GM23248 (cell line): ENCODE data around the gene TULP4.

Experiments
- EZH2 ChIP-seq: fragments of 200-600 bp; sonication (generic); IDR thresholded peaks from 2 replicates; pipeline ENCODE4 v1.6.1; 2018; ENCODE audit warnings: antibody characterized with exemption, mild to moderate bottlenecking; ENCODE audit not compliant: insufficient read depth, poor library complexity, severe bottlenecking
- EZH2phosphoT487 ChIP-seq: fragments of 200-600 bp; sonication (generic); IDR thresholded peaks from 2 replicates; pipeline ENCODE4 v1.6.1; 2018; ENCODE audit warnings: antibody characterized with exemption, moderate library complexity, mild to moderate bottlenecking, low read depth; ENCODE audit not compliant: insufficient read depth

DNA sequence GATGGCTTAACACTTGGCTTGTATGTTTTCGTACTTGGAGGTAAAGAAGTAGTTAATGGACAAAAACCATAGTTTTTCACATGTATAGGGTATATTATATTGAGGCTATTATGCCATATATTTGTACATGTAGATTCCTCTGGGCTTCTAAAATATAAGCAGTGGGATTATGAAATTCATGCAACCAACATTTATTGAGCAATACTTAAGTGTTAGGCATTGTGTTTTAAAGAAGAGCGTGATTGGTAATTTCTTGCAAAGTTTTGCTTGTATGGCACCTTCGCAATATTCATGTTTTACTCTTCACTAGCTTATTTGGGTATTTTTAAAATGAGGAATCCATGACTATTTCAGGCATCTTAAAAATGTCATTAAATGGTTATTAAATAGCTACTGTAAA is 2.5 kb downstream of the TULP4 start:
- TF ChIP-seq EZH2, result no peak
- no peak for TF ChIP-seq EZH2phosphoT487
